ENCODE data around the gene YOD1.

The YOD1 gene

GRCh38 chr1:207004931-207005830, 45.8 kb downstream of the YOD1 start:
- peak in 4 of 6 experiments; percentile 4 to 40 (median 16) for DNase-seq

- no peak for DNase-seq
These were observed 47.8 kb downstream of the YOD1 start for GRCh38 chr1:207003210-207003609.

GRCh38 chr1:207002724-207003146, 48.3 kb downstream of the YOD1 start:
- DNase-seq, result no peak

GRCh38 chr1:207001492-207002245, 49.3 kb downstream of the YOD1 start:
- DNase-seq, result no peak

- no peak for DNase-seq
These were observed 50.2 kb downstream of the YOD1 start for GRCh38 chr1:207000651-207001291.

- no peak for DNase-seq
These were observed 52.2 kb downstream of the YOD1 start for GRCh38 chr1:206998816-206999215.

Measured in stimulated activated naive CD4-positive, alpha-beta T cell (primary cell).